ENCODE results near the gene MINK1. TPM values are rescaled to one million over a fixed set of nuclear protein-coding genes. Genes with fewer than 3 reads are reported as not detected.

Gene MINK1
- total and polyA plus RNA-seq, 2 of the 8 experiments (the other 6 are each of a cell fraction or from before 2014, with no cell fraction given), result 26.9 to 77.7 TPM

DNA sequence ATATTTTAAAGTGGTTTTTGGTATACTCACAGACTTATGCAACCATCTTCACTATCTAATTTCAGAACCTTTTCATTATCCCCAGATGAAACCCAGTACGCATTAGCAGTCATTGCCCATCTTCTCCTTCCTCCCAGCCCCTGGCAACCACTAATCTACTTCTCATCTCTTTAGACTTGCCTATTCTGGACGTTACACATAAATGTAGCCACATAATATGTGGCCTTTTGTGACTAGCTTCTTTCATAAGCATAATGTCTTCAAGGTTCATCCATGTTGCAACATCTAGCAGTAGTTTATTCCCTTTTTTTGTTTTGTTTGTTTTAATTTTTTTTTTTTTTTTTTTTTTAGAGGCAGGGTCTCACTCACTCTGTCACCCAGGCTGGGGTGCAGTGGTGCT lies 37.7 kb downstream of the MINK1 start:
- peaks cover 3% of the 10 kb centered on the region; the same call in 1 of the 2 replicates for H3K79me1 ChIP-seq (ENCODE audit: low read depth, low read length)
- ChIA-PET CTCF (ENCODE audit: partially characterized antibody) (interaction anchor here (0.8 to 2.1 kb wide), 5 partner anchors 9 to 13 kb away, joined by 3 to 10 read pairs (median 3); no protein-coding TSS in a partner anchor), POLR2A (ENCODE audit: partially characterized antibody) (no interaction called here)
- H3K9ac ChIP-seq (replicated peaks in 1 of 4; ENCODE audit: extremely low read depth in 1 of 4, low read depth in 3 of 4, low read length in 3 of 4), result no peak overlapping the region
- H3K23ac ChIP-seq (ENCODE audit: insufficient read length), result no peak overlapping the region
- no peak overlapping the region for H2AFZ ChIP-seq (ENCODE audit: low read length)
- H3K56ac ChIP-seq (replicated peaks; ENCODE audit: insufficient read length, low read depth, low read length), result no peak overlapping the region
- no peak overlapping the region for H3K4ac ChIP-seq (replicated peaks; ENCODE audit: insufficient read length, low read depth, low read length)
- no peak overlapping the region for H3K4me3 ChIP-seq (ENCODE audit: extremely low read depth in 1 of 4, insufficient read depth in 2 of 4, low read depth in 3 of 4, low read length in 4 of 4)
- FAIRE-seq (no peak), DNase-seq (ENCODE audit: low read depth in 1 of 2, low spot score in 2 of 2) (no peak)
- H3K27me3 ChIP-seq (replicated peaks in 1 of 4; ENCODE audit: control insufficient read depth in 3 of 4, extremely low read depth in 1 of 4, insufficient read depth in 3 of 4, low read length in 3 of 4), result no peaks in the 10 kb centered on the region
- H2BK5ac ChIP-seq (ENCODE audit: low read depth, low read length), result no peak overlapping the region
- H4K20me1 ChIP-seq (replicated peaks in 1 of 2; ENCODE audit: control insufficient read depth in 1 of 2, insufficient read depth in 2 of 2, low read length in 2 of 2), result peaks cover 0 to 1% of the 10 kb centered on the region in 2 experiments
- no peak overlapping the region for H4K5ac ChIP-seq (ENCODE audit: insufficient read length, low read depth, low read length)
- H4K8ac ChIP-seq (ENCODE audit: extremely low read depth, insufficient read depth, low read length), result no peak overlapping the region
- H2AK5ac ChIP-seq (ENCODE audit: low read depth, low read length), result no peak overlapping the region
- H2BK12ac ChIP-seq (ENCODE audit: low read depth, low read length), result no peak overlapping the region
- H4K91ac ChIP-seq (replicated peaks; ENCODE audit: insufficient read length, low read length), result no peak overlapping the region
- H3K4me1 ChIP-seq (replicated peaks in 1 of 4; ENCODE audit: control insufficient read depth in 3 of 4, insufficient read depth in 4 of 4, low read length in 3 of 4), result peaks cover 0 to 7% (median 4%) of the 10 kb centered on the region in 4 experiments; a peak in 6 of 7 replicates
- H3K4me2 ChIP-seq (ENCODE audit: insufficient read depth in 1 of 2, low read depth in 2 of 2, low read length in 2 of 2), result no peak overlapping the region
- H2BK15ac ChIP-seq (ENCODE audit: low read length), result no peak overlapping the region
- H3K36me3 ChIP-seq (ENCODE audit: control insufficient read depth in 2 of 4, insufficient read depth in 4 of 4, low read length in 3 of 4), result no peaks in the 10 kb centered on the region
- H2BK120ac ChIP-seq (replicated peaks; ENCODE audit: low read depth, low read length), result no peak overlapping the region
- H2BK20ac ChIP-seq (ENCODE audit: low read length), result no peak overlapping the region
- H3K14ac ChIP-seq (ENCODE audit: insufficient read length), result no peak overlapping the region
- H3K79me2 ChIP-seq (ENCODE audit: control insufficient read depth in 1 of 2, insufficient read depth in 2 of 2, low read length in 2 of 2), result peaks cover 0 to 2% of the 10 kb centered on the region in 2 experiments; a peak in 1 of 4 replicates
- no peak overlapping the region for H3K18ac ChIP-seq (ENCODE audit: extremely low read depth, low read length)
- 86% methylated on average over 2 of the region's 2 CpGs; no CpG with 5 or more reads in 1 of the 2 experiments for WGBS, 2 experiments (ENCODE audit: extremely low coverage in 1 of 2, insufficient coverage in 1 of 2, insufficient read length in 1 of 2, insufficient replicate concordance in 2 of 2, low coverage in 1 of 2, low lambda C conversion rate in 2 of 2, missing lambda C conversion rate in 1 of 2)
- no peaks in the 10 kb centered on the region for H3K9me3 ChIP-seq (ENCODE audit: insufficient read depth in 2 of 2, low read depth in 1 of 2, low read length in 1 of 2)
- TF ChIP-seq SIX5 (IDR thresholded peaks at IDR 0.05; ENCODE audit: low read depth, low read length) (no peak), SP1 (IDR thresholded peaks at IDR 0.05; ENCODE audit: low read depth, low read length) (no peak), CEBPB (IDR thresholded peaks at IDR 0.05; ENCODE audit: low read depth, low read length) (no peak), ZNF274 (IDR thresholded peaks at IDR 0.05; ENCODE audit: borderline replicate concordance, extremely low read depth, low read length) (no peak), SUZ12 (IDR thresholded peaks at IDR 0.05; ENCODE audit: low read length) (no peak), NANOG (IDR thresholded peaks at IDR 0.05; ENCODE audit: insufficient read depth, low read depth, low read length, poor library complexity, severe bottlenecking) (no peak), RNF2 (IDR thresholded peaks at IDR 0.05; ENCODE audit: borderline replicate concordance, low read depth, low read length, missing control alignments, poor library complexity, severe bottlenecking) (no peak), BRCA1 (IDR thresholded peaks at IDR 0.05; ENCODE audit: low read depth, low read length) (no peak)
- TF ChIP-seq, protein P1, sequence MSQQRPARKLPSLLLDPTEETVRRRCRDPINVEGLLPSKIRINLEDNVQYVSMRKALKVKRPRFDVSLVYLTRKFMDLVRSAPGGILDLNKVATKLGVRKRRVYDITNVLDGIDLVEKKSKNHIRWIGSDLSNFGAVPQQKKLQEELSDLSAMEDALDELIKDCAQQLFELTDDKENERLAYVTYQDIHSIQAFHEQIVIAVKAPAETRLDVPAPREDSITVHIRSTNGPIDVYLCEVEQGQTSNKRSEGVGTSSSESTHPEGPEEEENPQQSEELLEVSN (IDR thresholded peaks at IDR 0.05), result no peak
- H3K27ac ChIP-seq (ENCODE audit: low read depth, low read length), result no peak overlapping the region
- no peaks in the 10 kb centered on the region for H3K23me2 ChIP-seq (ENCODE audit: low read depth, low read length)
